ENCODE results near the gene CCL4L2.
"Not testable (repeated sequence)": the region's sequence is repeated elsewhere in the genome, so short reads cannot be mapped to it uniquely, and the experiment has no call there.

CCL4L2 gene

GRCh38 chr17:36203335-36203734 is 7.5 kb upstream of the CCL4L2 start:
- TF ChIP-seq EZH2phosphoT487 (IDR thresholded peaks at IDR 0.05; ENCODE audit: borderline replicate concordance) (no peak), CTCF (conservative IDR thresholded peaks at IDR 0.05; ENCODE audit: low read length) (no peak)
- peaks cover 18% of the 10 kb centered on the region for H3K4me1 ChIP-seq (ENCODE audit: insufficient read depth, low read length, poor library complexity, severe bottlenecking)
- peak overlapping the region; percentile 44 for H3K4me3 ChIP-seq (ENCODE audit: low read length, poor library complexity, severe bottlenecking)
- H3K79me2 ChIP-seq (ENCODE audit: insufficient read depth, low read length): no peaks in the 10 kb centered on the region
- H3F3A ChIP-seq (ENCODE audit: low read depth): 0 out of 2 replicates have a peak, but pooled peaks cover 3% of the 10 kb centered on the region
- H2AFZ ChIP-seq (ENCODE audit: low read length): no peak overlapping the region
- H3K9ac ChIP-seq (ENCODE audit: low read depth, low read length, poor library complexity, severe bottlenecking): peak overlapping the region; percentile 39
- no peaks in the 10 kb centered on the region for H3K9me3 ChIP-seq (ENCODE audit: insufficient read depth, low read depth, low read length)
- no peaks in the 10 kb centered on the region for H3K36me3 ChIP-seq (ENCODE audit: insufficient read depth, low read length)
- no peaks in the 10 kb centered on the region for H4K20me1 ChIP-seq (ENCODE audit: insufficient read depth, low read length, poor library complexity, severe bottlenecking)
- H3K9me2 ChIP-seq (replicated peaks; ENCODE audit: low read depth, low read length): no peaks in the 10 kb centered on the region
- no peaks in the 10 kb centered on the region for H3K27me3 ChIP-seq (ENCODE audit: insufficient read depth, low read length, poor library complexity, severe bottlenecking)
- peak overlapping the region; percentile 55 for H3K4me2 ChIP-seq (ENCODE audit: low read depth, low read length, poor library complexity, severe bottlenecking)

DNA sequence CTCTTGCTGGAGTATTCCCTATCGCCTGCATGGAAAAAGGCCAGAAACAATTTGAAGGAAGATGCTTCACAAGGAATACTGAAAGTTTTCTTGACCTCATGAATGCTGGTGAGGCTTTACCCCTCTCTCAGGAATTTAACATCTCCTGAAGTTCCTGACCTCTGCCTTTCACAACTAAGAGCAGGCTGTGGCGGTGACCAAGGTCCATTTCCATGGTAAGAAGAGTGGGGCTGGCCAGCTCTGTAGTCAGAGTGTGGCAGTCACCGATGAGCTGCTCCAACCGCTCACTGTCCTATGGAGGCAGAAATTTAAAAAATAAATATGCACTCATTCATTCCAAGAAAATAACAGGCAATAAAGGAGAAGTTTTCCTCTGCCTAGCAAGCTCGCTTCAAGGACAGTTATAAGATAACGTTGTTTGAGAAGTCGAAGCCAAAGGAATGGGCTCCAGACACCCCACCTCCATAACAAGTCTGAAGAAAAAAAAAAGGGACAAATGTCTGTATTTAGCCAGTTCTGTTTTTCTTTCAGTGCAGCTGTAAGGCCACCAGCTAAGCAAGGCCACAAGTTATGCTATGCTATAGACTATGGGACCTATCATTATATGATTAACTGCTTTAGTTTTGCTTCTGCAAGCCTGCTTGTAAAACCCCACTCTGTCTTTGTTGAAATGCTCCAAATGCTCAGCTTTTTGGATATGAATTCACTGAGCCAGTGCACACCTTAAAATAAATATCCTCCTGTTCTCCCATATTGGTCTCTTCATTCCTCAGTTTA is 6.0 kb upstream of the CCL4L2 start:
- Histone ChIP-seq H3K9me2 (replicated peaks; ENCODE audit: low read depth, low read length) (no peaks in the 10 kb centered on the region), H4K20me1 (ENCODE audit: insufficient read depth, low read length, poor library complexity, severe bottlenecking) (no peaks in the 10 kb centered on the region), H3K9ac (ENCODE audit: low read depth, low read length, poor library complexity, severe bottlenecking) (no peak overlapping the region), H3K36me3 (ENCODE audit: insufficient read depth, low read length) (no peaks in the 10 kb centered on the region), H3F3A (ENCODE audit: low read depth) (0 out of 2 replicates have a peak, but pooled peaks cover 3% of the 10 kb centered on the region), H3K4me1 (ENCODE audit: insufficient read depth, low read length, poor library complexity, severe bottlenecking) (peaks cover 18% of the 10 kb centered on the region), H3K4me2 (ENCODE audit: low read depth, low read length, poor library complexity, severe bottlenecking) (no peak overlapping the region), H3K79me2 (ENCODE audit: insufficient read depth, low read length) (no peaks in the 10 kb centered on the region), H2AFZ (ENCODE audit: low read length) (no peak overlapping the region), H3K4me3 (ENCODE audit: low read length, poor library complexity, severe bottlenecking) (no peak overlapping the region), H3K9me3 (ENCODE audit: insufficient read depth, low read depth, low read length) (no peaks in the 10 kb centered on the region), H3K27me3 (ENCODE audit: insufficient read depth, low read length, poor library complexity, severe bottlenecking) (no peaks in the 10 kb centered on the region)
- TF ChIP-seq CTCF (conservative IDR thresholded peaks at IDR 0.05; ENCODE audit: low read length): no peak
- no peak for TF ChIP-seq EZH2phosphoT487 (IDR thresholded peaks at IDR 0.05; ENCODE audit: borderline replicate concordance)

GRCh38 chr17:36205637-36206485 is 5.0 kb upstream of the CCL4L2 start:
- H3K79me2 ChIP-seq (ENCODE audit: insufficient read depth, low read length): no peaks in the 10 kb centered on the region
- no peaks in the 10 kb centered on the region for H3K27me3 ChIP-seq (ENCODE audit: insufficient read depth, low read length, poor library complexity, severe bottlenecking)
- no peaks in the 10 kb centered on the region for H4K20me1 ChIP-seq (ENCODE audit: insufficient read depth, low read length, poor library complexity, severe bottlenecking)
- H3K4me1 ChIP-seq (ENCODE audit: insufficient read depth, low read length, poor library complexity, severe bottlenecking): peaks cover 18% of the 10 kb centered on the region
- no peak overlapping the region for H3K4me2 ChIP-seq (ENCODE audit: low read depth, low read length, poor library complexity, severe bottlenecking)
- H3K36me3 ChIP-seq (ENCODE audit: insufficient read depth, low read length): no peaks in the 10 kb centered on the region
- TF ChIP-seq CTCF (conservative IDR thresholded peaks at IDR 0.05; ENCODE audit: low read length) (no peak), EZH2phosphoT487 (IDR thresholded peaks at IDR 0.05; ENCODE audit: borderline replicate concordance) (no peak)
- no peak overlapping the region for H3K9ac ChIP-seq (ENCODE audit: low read depth, low read length, poor library complexity, severe bottlenecking)
- no peaks in the 10 kb centered on the region for H3K9me2 ChIP-seq (replicated peaks; ENCODE audit: low read depth, low read length)
- H3F3A ChIP-seq (ENCODE audit: low read depth): 0 out of 2 replicates have a peak, but pooled peaks cover 3% of the 10 kb centered on the region
- H3K9me3 ChIP-seq (ENCODE audit: insufficient read depth, low read depth, low read length): no peaks in the 10 kb centered on the region
- no peak overlapping the region for H2AFZ ChIP-seq (ENCODE audit: low read length)
- H3K4me3 ChIP-seq (ENCODE audit: low read length, poor library complexity, severe bottlenecking): no peak overlapping the region

DNA sequence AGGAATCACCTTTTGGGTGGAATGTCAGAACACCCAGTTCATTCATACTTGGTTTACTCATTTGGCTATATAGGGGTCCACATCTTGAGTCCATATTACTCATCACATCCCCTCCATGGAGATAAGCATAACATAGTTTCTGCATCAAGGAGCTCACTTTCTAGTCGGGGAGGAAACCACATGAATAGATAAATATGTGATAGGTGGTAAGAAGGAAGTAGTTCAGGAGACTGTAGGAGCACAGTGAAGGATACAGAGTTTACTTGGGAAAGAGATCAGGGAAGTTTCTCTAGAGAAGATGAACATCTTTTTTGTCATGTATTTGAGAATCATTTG is 4.4 kb upstream of the CCL4L2 start:
- not testable (repeated sequence) for H3K27me3 ChIP-seq (ENCODE audit: insufficient read depth, low read length, poor library complexity, severe bottlenecking); H3K79me2 ChIP-seq (ENCODE audit: insufficient read depth, low read length); H4K20me1 ChIP-seq (ENCODE audit: insufficient read depth, low read length, poor library complexity, severe bottlenecking); H3K4me3 ChIP-seq (ENCODE audit: low read length, poor library complexity, severe bottlenecking); H3K9me3 ChIP-seq (ENCODE audit: insufficient read depth, low read depth, low read length); H3K9me2 ChIP-seq (replicated peaks; ENCODE audit: low read depth, low read length); H2AFZ ChIP-seq (ENCODE audit: low read length); H3K36me3 ChIP-seq (ENCODE audit: insufficient read depth, low read length); H3F3A ChIP-seq (ENCODE audit: low read depth); H3K4me2 ChIP-seq (ENCODE audit: low read depth, low read length, poor library complexity, severe bottlenecking); H3K9ac ChIP-seq (ENCODE audit: low read depth, low read length, poor library complexity, severe bottlenecking)
- H3K4me1 ChIP-seq (ENCODE audit: insufficient read depth, low read length, poor library complexity, severe bottlenecking): peaks cover 18% of the 10 kb centered on the region

GRCh38 chr17:36207383-36207782 is 3.5 kb upstream of the CCL4L2 start:
- H3K9me3 ChIP-seq (ENCODE audit: insufficient read depth, low read depth, low read length); H3K27me3 ChIP-seq (ENCODE audit: insufficient read depth, low read length, poor library complexity, severe bottlenecking); H2AFZ ChIP-seq (ENCODE audit: low read length); H3K79me2 ChIP-seq (ENCODE audit: insufficient read depth, low read length); H3K4me3 ChIP-seq (ENCODE audit: low read length, poor library complexity, severe bottlenecking); H3F3A ChIP-seq (ENCODE audit: low read depth); H4K20me1 ChIP-seq (ENCODE audit: insufficient read depth, low read length, poor library complexity, severe bottlenecking); H3K9ac ChIP-seq (ENCODE audit: low read depth, low read length, poor library complexity, severe bottlenecking); H3K36me3 ChIP-seq (ENCODE audit: insufficient read depth, low read length); H3K9me2 ChIP-seq (replicated peaks; ENCODE audit: low read depth, low read length); H3K4me2 ChIP-seq (ENCODE audit: low read depth, low read length, poor library complexity, severe bottlenecking): not testable (repeated sequence)
- H3K4me1 ChIP-seq (ENCODE audit: insufficient read depth, low read length, poor library complexity, severe bottlenecking): peaks cover 12% of the 10 kb centered on the region
